ENCODE data around the gene MZB1.
"Not testable (repeated sequence)": the region's sequence is repeated elsewhere in the genome, so short reads cannot be mapped to it uniquely, and the experiment has no call there.

MZB1 gene

DNA sequence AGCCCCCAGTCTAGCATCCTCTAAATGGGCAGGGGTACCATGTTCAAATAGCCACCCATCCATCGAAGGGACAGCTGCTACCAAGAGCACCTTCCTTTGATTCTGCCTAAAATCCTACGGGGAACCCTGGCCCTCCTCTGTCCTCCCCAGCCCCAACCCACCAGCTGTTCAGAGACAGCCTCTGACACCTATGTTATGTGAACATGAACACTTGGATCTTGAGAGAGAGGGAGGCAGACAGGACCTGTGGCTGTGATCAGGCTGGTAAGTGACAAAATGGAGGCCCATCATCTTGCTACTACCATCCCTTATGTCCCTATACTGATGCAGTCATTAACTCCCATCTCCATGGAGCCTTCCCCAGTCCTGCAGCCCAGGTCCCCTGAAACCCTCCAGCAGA lies 14.8 kb downstream of the MZB1 start:
- DNase-seq (ENCODE audit: low read depth): no peak

DNA sequence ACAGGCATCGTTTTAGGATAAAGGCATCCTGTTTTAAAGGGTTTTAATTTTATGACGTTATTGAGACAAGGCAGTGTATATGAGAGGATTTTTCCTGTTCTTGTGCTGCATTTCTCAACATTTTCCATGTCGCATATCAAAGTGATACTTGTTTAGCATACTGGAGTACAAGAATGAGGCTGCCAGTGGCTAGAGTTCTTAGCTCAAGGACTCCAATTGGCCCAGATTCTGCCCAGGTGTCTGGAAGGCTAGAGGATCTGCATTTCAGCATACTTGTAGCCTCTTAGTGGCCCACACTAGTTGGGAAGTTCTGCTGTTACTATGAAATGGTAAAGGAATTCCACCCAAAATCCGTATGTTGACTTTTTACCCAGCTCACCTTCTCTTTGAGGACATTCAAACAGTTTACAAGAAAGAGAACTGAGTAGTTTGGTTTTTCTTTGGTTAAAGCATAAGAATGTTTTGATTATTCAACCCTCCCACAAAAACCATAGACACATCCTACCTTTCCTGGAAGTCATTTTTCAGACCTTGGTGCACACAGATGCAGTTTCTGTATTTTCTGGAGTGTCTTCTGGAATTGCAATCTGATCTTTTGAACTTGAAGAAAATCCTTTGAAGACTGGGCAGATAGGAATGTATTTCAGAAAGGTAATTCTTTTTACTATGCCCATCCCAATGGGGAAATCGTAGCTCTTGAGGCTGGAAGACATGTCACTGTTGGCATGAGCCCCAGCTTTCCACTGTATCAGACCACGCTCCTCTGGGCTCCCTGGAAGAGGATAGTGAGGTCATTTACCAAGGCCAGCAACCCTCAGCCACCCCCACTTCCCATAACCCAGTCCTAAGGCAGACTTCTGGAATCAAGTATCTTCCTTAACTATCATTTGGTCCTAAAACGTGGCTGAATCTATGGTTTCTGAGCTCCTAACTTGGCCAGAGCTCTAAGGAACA lies 18.0 kb downstream of the MZB1 start:
- no peak for DNase-seq (ENCODE audit: low read depth)

DNA sequence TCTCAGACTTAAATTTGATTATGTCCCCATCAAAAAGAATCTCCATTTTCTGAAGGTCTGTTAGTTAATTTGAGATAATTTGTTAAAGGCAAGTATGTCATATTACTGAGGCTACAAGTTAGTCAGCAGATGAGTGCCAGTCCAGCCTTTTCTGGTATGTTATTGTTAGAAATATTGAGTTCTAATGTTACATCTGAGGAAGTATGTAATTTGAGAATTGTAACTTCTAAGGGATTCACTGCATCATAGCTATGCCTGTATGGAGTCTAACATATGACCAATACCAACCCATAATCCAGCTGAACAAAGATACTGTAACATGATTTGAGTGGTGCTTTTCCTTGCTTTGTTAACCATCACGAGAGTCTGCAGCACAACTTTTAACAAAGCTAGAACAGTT lies 20.5 kb downstream of the MZB1 start:
- no peak for DNase-seq (ENCODE audit: low read depth)

DNA sequence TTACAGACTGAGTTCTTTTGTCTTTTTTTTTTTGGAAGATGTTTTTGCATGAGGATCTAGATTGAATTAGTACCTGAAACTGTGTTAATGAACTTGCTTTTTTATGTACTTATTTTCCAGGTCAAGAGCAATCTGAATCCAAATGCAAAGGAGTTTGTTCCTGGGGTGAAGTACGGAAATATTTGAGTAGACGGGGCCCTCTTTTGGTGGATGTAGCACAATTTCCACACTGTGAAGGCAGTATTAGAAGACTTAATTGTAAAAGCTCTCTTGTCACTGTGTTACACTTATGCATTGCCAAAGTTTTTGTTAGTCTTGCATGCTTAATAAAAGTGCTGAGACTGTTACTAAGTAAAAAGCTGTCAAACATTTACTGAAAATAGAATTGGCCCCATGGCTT lies 21.1 kb downstream of the MZB1 start:
- no peak for DNase-seq (ENCODE audit: low read depth)

DNA sequence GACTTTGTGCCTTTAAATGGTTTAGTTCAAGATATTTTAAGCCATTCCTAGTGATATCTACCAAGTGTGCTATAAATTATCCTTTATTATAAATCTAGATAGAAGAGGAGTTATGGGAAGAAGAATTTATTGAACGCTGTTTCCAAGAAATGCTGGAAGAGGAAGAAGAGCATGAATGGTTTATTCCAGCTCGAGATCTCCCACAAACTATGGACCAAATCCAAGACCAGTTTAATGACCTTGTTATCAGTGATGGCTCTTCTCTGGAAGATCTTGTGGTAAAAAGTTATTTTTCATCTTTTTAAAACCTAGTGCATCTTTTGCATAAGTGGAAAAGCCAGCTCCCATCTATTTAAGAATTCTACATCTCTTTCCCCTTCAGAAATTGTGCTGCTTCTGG lies 25.2 kb downstream of the MZB1 start:
- DNase-seq (ENCODE audit: low read depth): no peak

DNA sequence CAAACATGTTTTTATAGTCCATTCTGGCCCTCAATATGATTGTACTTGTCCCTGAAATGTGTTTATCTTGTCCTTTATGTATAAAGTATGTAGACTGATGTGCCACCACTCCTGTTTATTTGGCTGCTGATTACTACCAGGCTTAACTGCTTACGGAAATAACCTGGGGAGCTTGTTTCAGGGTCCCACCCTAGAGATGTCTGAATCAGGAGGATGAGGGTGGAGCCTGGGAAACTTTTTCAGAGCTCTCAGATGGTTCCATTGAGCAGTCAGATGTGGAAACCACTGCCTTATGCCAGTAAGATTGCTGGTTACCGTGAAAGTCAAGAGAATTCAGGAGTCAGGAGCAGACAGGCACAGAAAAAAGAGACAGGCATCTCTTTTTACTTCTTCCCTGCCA lies 25.8 kb downstream of the MZB1 start:
- DNase-seq (ENCODE audit: low read depth): no peak

DNA sequence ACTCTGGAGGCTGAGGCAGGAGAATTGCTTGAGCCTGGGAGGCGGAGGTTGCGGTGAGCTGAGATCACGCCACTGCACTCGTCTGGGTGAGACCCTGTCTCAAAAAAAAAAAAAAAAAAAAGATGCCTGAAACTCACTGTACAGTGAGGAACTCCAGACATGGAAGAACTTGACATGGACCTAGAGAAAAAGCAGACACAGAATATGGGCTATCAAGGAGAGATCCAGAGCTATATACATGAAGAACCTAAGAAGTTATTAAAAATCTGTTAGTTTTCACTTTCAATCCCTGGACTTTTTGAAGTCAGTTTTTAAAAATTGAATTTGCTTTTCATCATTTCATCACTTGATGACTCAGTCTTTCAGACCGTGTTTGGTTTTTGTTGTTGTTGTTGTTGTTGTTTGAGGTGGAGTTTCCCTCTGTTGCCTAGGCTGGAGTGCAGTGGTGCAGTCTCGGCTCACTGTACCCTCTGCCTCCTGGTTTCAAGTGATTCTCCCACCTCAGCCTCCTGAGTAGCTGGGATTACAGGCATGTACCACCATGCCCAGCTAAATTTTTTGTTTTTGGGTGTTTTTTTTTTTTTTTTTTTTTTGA lies 27.8 kb downstream of the MZB1 start:
- DNase-seq (ENCODE audit: low read depth): no peak

DNA sequence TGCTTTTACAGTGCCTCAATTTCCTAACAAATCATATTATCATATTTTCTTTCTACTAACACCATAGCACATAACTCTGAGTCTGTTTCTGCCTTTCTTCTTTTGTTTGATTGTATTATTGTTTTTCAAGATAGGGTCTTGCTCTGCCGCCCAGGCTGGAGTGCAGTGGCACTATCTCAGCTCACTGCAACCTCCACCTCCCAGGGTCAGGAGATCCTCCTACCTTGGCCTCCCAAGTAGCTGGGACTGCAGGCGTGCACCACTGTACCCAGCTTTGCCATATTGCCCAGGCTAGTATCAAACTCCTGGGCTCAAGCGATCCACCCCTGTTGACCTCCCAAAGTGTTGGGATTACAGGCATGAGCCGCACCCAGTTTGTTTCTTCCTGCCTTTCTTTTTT lies 29.3 kb downstream of the MZB1 start:
- DNase-seq (ENCODE audit: low read depth): no peak

DNA sequence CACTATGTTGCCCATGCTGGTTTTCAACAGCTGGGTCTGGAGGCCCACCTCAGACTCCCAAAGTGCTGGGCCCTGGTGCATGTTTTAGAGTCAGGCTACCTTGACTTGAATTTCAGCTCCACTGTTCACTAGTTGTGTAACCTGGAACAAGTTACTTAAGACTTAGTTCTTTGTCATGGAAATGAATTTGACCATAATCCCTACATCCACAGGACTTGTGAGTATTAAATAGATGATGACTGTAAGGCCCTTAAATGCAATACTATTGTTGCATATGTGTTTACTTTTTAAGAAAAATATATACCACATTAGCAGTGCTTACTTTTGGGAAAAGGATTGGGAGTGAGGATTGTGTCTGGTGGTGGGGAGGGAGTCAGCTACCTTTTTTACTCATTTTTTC lies 31.6 kb downstream of the MZB1 start:
- no peak for DNase-seq (ENCODE audit: low read depth)

DNA sequence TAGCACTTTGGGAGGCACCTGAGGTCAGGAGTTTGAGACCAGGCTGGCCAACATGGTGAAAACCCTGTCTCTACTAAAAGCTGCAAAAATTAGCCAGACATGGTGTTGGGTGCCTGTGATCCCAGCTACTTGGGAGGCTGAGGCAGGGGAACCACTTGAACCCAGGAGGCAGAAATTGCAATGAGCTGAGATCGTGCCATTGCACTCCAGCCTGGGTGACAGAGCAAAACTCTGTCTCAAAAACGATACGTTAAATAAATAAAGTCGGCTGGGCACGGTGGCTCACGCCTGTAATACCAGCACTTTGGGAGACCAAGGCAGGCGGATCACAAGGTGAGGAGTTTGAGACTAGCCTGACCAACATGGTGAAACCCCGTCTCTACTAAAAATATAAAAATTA lies 33.8 kb downstream of the MZB1 start:
- not testable (repeated sequence) for DNase-seq (ENCODE audit: low read depth)

DNA sequence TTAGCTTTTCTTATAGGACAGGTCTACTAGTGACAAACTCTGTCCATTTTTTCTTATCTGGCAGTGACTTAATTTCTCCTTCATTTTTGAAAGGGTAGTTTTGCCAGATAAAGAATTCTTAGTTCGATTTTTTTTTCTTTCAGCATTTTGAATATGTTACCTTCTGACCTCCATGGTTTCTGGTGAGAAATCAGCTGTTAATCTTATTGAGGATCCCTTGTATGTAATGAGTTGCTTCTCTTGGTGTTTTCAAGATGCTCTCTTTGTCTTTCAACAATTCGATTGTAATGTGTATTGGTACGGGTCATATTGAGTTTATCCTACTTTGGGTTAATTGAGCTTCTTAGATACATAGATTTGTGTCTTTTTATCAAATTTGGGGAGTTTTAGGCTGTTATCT lies 35.5 kb downstream of the MZB1 start:
- no peak for DNase-seq (ENCODE audit: low read depth)

DNA sequence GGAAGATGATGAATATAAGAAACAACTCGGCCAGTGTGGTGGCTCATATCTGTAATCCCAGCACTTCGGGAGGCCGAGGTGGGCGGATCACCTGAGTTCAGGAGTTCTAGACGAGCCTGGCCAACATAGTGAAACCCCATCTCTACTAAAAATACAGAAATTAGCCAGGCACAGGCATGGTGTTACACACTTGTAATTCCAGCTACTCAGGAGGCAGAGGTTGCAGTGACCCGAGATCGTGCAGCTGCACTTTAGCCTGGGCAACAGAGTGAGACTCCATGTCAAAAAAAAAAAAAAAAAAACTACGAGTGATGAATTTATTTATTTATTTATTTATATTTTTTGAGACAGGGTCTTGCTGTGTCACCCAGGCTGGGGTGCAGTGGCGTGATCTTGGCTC lies 41.9 kb downstream of the MZB1 start:
- DNase-seq (ENCODE audit: low read depth): not testable (repeated sequence)

DNA sequence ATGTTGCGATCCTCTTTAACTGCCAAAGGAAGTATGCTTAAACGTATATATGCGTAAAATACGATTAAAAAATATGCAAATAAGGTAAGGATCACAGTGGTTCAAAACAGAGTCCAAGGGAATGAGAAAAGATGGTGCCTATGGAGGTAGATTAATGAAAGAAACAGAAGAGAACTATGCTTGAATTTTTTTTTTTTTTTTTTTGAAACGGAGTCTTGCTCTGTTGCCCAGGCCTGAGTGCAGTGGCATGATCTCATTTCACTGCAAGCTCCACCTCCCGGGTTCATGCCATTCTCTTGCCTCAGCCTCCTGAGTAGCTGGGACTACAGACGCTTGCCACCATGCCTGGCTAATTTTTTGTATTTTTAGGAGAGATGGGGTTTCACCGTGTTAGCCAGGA lies 44.3 kb downstream of the MZB1 start:
- DNase-seq (ENCODE audit: low read depth): not testable (repeated sequence)

DNA sequence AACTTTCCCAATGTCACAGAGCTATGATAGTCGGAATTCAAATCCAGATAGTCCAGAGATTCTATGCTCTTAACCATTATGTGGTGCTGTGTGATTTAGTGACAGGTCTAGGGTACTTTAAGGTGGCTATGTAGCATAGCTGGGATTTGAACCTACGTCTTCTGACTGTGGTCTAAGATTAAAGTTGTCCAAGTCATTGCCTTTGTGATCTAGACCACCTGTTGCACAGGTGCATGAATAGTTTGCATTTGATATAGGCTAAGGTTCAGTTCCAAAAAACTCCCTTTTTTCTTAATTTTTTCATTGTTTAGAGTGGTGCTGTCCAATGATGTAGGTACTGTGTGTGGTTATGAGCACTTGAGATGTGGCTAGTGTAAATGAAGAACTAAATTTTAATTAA lies 45.5 kb downstream of the MZB1 start:
- no peak for DNase-seq (ENCODE audit: low read depth)

DNA sequence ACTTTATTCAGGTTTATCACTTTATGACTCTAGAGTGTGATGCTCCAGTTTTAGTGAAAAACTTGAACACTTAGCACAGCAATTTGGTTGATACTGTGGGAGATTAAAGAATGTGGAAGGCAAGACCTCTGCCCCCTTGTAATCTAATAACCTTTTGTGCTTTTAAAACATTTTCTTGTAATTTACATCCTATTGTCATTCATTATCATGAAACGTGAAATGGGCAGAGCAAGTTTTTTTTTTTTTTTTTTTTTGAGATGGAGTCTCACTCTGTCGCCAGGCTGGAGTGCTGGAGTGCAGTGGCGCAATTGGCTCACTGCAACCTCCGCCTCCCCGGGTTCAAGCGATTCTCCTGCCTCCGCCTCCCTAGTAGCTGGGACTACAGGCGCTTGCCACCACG lies 46.2 kb downstream of the MZB1 start:
- no peak for DNase-seq (ENCODE audit: low read depth)

DNA sequence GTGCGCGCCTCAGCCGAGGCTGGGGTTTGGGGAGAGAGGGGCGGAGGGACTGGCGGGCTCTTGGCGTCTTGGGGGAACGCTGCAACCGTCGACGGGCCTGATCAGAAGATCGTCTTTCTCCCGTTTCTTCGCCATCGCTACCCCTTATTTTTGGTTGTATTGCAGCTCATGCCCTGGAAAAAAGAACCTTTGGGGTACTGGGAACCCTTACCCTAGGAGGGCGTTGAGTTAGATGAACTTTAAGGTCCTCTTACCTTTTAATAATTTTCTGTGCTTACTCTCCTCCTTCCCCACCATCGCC lies 47.3 kb downstream of the MZB1 start:
- no peak for DNase-seq (ENCODE audit: low read depth)

DNA sequence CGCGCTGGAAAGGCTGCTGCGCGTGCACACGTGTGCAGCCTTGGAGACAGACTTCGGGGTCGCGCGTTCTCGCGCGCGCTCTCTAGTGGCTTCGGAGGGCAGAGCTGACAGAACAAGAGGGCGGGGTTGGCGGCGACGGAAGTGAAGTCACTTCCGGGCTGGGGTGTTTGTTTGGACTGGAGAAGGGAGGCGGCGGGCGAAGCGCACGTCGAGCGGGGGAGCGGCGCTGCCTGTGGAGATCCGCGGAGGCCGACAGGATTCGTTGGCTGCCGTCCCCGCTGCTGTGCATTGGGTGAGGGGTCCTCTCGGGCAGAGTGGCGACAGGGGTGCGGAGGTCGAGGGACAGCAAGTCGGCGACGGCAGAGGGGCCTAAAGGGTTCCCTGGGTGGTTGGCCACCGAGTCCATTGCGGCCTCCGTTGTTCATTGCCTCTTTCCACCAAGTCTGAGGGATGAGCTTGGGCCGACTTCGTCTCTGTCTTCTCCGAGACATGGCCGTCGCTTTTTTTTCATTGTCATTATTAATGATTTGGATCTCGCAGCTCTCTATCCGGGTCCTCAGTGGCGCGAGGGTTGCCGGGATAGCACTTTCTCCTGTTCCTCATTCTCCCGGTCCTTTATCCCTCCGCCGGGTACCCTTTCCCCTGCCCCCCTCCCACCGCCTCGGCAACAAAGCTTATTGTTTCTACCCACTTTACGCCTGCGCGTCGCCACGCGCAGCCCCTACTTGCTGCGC lies 47.9 kb downstream of the MZB1 start, which contains the start of gene PAIP2:
PAIP2 (plus strand) TSS at position 166 of the 734 bp plus-strand sequence. CDS start 21,931 bp downstream, outside the sequence.
- DNase-seq (ENCODE audit: low read depth): peak; percentile 96

DNA sequence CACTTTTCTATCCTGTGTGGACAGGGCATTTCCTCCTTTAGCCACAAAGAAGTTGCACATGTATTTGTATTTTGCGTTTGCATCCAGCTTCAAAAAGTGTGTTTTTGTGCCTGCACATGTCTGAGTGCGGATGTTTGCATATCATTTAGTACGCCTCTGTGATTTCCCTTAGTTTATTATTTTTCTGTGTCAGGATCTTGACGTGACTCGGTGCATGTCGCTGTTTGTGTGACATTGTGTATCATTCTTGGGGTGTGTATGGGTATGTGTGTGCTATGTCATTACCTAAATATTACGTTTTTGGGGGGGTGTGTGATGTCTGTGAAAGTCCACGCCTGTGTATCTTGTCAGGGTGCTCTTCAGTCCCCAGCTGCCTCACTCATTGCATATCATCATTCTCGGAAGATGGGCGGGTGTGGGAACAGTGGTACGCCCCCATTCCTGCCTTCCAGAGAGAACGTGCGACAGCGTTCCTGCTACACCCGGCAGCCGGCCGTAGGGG lies 48.5 kb downstream of the MZB1 start:
- no peak for DNase-seq (ENCODE audit: low read depth)

DNA sequence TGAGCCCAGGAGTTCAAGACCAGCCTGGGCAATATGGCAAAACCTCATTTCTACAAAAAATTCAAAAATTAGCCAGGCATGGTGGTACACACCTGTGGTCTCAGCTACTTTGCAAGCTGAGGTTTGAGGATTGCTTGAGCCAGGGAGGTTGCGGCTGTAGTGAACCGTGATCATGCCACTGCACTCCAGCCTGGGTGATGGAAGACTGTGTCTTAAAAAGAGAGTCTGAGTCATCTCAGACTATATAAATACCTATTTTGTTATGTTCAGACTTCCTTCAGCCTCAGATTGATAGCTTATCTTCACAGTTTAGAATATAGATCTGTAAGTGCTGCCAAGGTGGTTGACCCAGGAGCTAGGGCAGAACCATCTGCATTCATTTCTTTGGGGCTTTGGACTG lies 49.7 kb downstream of the MZB1 start:
- DNase-seq (ENCODE audit: low read depth): no peak

Measured in T-helper 22 cell (primary cell).